ENCODE results near the gene DDX41. TPM values are rescaled to one million over a fixed set of nuclear protein-coding genes. Genes with fewer than 3 reads are reported as not detected.
A peak's percentile ranks its signal among the peaks of the same experiment; 100 is the strongest.

Gene DDX41
- total RNA-seq, 1 donor from 2014 or later: 60.7 TPM

DNA sequence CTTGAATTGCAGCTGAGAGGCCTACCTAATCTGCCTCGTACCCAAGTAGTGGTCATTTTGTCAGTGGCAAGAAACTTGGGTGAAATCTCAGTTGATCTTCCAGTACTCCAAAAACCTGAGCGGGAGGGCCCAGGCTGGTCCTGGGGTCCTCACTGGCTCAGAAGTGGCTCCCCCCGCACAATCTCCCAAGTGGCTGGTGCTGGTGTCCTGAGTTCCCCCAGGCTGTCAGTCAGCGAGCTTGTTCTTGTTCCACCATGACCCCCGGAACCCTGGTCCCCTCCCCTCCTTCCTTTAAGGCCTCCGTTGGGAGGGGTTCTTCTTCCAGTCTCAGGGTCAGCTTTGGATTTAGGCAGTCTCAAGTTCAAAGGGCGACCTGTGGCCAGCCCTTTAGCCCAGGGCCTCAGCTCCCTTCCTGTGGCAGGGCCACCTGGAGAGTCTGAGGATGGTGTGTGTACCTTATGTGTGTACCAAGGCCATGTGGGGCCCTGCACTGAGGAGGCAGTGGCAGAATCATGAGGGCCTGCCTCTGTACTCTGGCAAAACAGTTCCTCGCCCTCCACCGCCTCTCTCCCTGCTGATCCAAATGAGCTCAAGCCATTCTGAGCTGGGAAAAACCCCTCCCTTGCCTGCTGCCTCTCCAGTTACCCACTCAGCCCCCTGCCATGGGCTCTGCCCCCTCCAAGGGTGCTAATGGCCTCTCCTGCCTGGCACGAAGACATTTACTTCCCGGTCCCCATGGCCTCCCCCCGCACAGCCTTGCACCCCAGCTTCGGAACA, 38.9 kb downstream of the DDX41 start:
- Histone ChIP-seq H3K4me3 (no peak overlapping the region), H3K27me3 (no peaks in the 10 kb centered on the region), H3K9ac (no peak overlapping the region), H3K36me3 (no peaks in the 10 kb centered on the region), H3K9me3 (ENCODE audit: low read depth) (no peaks in the 10 kb centered on the region), H4K20me1 (ENCODE audit: low read depth) (peaks cover 9% of the 10 kb centered on the region), H3F3A (ENCODE audit: low read depth) (peaks cover 30% of the 10 kb centered on the region), H3K4me1 (peaks cover 6% of the 10 kb centered on the region), H2AFZ (replicated peaks) (no peak overlapping the region), H3K27ac (no peak overlapping the region), H3K79me2 (ENCODE audit: low read depth) (peaks cover under 1% of the 10 kb centered on the region), H3K4me2 (no peak overlapping the region)
- Mint-ChIP-seq H3K4me1 (peaks cover 44% of the 10 kb centered on the region), H3K9me3 (no peaks in the 10 kb centered on the region), H3K4me3 (no peak overlapping the region), H3K27me3 (ENCODE audit: insufficient read depth, low read depth) (peaks cover 13% of the 10 kb centered on the region), H3K27ac (no peak overlapping the region), H3K36me3 (peaks cover 10% of the 10 kb centered on the region)
- TF ChIP-seq, protein P1, sequence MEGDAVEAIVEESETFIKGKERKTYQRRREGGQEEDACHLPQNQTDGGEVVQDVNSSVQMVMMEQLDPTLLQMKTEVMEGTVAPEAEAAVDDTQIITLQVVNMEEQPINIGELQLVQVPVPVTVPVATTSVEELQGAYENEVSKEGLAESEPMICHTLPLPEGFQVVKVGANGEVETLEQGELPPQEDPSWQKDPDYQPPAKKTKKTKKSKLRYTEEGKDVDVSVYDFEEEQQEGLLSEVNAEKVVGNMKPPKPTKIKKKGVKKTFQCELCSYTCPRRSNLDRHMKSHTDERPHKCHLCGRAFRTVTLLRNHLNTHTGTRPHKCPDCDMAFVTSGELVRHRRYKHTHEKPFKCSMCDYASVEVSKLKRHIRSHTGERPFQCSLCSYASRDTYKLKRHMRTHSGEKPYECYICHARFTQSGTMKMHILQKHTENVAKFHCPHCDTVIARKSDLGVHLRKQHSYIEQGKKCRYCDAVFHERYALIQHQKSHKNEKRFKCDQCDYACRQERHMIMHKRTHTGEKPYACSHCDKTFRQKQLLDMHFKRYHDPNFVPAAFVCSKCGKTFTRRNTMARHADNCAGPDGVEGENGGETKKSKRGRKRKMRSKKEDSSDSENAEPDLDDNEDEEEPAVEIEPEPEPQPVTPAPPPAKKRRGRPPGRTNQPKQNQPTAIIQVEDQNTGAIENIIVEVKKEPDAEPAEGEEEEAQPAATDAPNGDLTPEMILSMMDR (IDR thresholded peaks at IDR 0.05): no peak
- no peak for TF ChIP-seq EZH2phosphoT487 (IDR thresholded peaks at IDR 0.05)
- no peak for TF ChIP-seq EZH2 (IDR thresholded peaks at IDR 0.05)
- no peak for DNase-seq (ENCODE audit: low spot score)

DNA sequence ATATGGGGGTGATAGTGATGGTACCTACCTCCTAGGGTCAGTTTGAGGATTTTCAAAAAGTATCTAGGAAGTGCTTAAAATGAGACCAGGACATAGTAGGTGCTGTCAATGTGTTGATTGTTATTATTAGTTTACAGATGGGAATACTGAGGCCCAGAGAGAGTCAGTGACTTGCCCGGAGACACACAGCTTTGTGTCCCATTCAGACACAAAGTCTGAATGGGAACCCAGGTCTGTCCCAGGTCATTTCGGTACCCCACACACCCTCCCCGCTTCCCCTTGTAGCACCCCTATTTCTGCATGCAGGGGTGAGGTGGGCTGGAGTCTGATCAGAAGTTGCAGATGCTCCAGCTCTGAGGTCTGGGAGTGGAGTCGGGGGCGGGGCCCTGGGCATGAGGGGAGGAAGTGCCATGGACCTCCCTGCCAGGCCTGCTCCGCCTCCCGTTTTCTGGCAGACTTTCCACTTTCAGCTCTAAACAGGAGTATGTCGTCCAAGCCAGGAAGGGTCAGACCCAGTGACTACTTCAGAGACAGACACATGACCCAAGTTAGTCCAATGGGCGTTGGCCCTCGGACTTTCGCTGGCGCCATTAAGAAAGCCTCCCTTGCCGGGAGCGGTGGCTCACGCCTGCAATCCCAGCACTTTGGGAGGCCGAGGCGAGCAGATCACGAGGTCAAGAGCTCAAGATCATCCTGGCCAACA, 40.1 kb downstream of the DDX41 start:
- Mint-ChIP-seq H3K27ac (peak overlapping the region; percentile 22), H3K36me3 (peaks cover 5% of the 10 kb centered on the region)
- H2AFZ ChIP-seq (replicated peaks): no peak overlapping the region

DNA sequence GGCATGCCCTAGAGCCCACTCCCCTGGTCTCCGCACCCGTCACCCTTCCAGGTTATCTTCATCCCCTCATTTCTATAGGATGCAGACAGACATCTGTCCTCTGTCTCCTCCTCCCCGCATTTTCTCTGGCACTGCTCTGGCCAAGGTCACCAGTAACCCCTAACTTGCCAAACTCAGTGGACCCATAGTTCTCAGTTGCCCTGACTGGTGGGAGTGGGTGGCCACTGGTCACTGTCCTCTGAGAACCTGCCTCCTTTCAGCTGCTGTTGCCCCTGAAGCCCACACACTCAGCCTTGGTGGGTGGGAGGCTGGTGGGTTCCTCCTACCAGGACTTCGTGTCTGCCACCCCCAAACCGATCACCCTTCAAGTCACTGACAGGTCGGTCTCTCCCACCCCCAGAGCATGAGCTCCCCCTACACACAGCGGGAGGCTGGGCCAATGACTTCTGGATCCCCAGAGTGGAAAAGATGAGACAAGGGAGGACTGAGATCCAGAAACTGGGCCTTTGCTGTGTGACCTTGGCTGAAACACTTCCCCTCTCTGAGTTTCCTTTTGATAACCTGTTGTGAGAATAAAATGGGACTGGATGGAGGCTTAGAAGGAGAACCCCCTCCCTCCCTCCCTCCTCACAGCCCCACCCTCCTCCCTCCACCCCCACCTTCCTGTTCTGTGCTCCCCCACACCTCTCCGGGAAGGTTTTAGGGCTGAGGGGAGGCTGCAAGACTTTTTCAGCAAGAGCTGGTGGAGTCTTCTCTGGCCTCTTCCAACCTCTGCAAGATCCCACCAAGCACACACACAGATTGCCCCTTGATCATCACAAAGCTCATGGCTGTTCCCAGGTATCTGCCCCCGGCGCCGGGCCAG, 41.0 kb downstream of the DDX41 start:
- H2AFZ ChIP-seq (replicated peaks): no peak overlapping the region
- no peak for DNase-seq (ENCODE audit: low spot score)

More for the DNA sequence above, 40.1 kb downstream of the DDX41 start:
- Histone ChIP-seq H3K27me3 (no peaks in the 10 kb centered on the region), H3K4me3 (no peak overlapping the region), H3K79me2 (ENCODE audit: low read depth) (peaks cover 13% of the 10 kb centered on the region), H4K20me1 (ENCODE audit: low read depth) (peaks cover 20% of the 10 kb centered on the region), H3F3A (ENCODE audit: low read depth) (peaks cover 35% of the 10 kb centered on the region), H3K9me3 (ENCODE audit: low read depth) (no peaks in the 10 kb centered on the region), H3K9ac (no peak overlapping the region), H3K4me1 (peaks cover 12% of the 10 kb centered on the region), H3K4me2 (no peak overlapping the region), H3K27ac (no peak overlapping the region), H3K36me3 (no peaks in the 10 kb centered on the region)
- DNase-seq (ENCODE audit: low spot score): no peak
- Mint-ChIP-seq H3K9me3 (no peaks in the 10 kb centered on the region), H3K4me3 (peak overlapping the region; percentile 57), H3K4me1 (peaks cover 46% of the 10 kb centered on the region), H3K27me3 (ENCODE audit: insufficient read depth, low read depth) (peaks cover 15% of the 10 kb centered on the region)
- no peak for TF ChIP-seq EZH2 (IDR thresholded peaks at IDR 0.05)
- TF ChIP-seq, protein P1 (IDR thresholded peaks at IDR 0.05): no peak
- TF ChIP-seq EZH2phosphoT487 (IDR thresholded peaks at IDR 0.05): no peak

More for the DNA sequence above, 41.0 kb downstream of the DDX41 start:
- Mint-ChIP-seq H3K4me3 (peak overlapping the region; percentile 66), H3K27ac (peak overlapping the region; percentile 55), H3K27me3 (ENCODE audit: insufficient read depth, low read depth) (peaks cover 16% of the 10 kb centered on the region), H3K9me3 (no peaks in the 10 kb centered on the region), H3K4me1 (peaks cover 54% of the 10 kb centered on the region), H3K36me3 (peaks cover 9% of the 10 kb centered on the region)
- peaks cover 21% of the 10 kb centered on the region for H3K4me1 ChIP-seq
- H3K79me2 ChIP-seq (ENCODE audit: low read depth): peaks cover 22% of the 10 kb centered on the region
- H3K9me3 ChIP-seq (ENCODE audit: low read depth): no peaks in the 10 kb centered on the region
- no peak overlapping the region for H3K4me2 ChIP-seq
- H3K4me3 ChIP-seq: no peak overlapping the region
- H3F3A ChIP-seq (ENCODE audit: low read depth): peaks cover 39% of the 10 kb centered on the region
- H3K27ac ChIP-seq: no peak overlapping the region
- no peaks in the 10 kb centered on the region for H3K36me3 ChIP-seq
- H4K20me1 ChIP-seq (ENCODE audit: low read depth): peaks cover 29% of the 10 kb centered on the region
- no peaks in the 10 kb centered on the region for H3K27me3 ChIP-seq
- no peak for TF ChIP-seq EZH2phosphoT487 (IDR thresholded peaks at IDR 0.05)
- TF ChIP-seq, protein P1 (IDR thresholded peaks at IDR 0.05): no peak
- H3K9ac ChIP-seq: no peak overlapping the region

All from neural progenitor cell (in vitro differentiated cells).